ENCODE measurements around the gene FAM168A.

- TF ChIP-seq CTCF (IDR thresholded peaks at IDR 0.05) (no peak), JUNB (IDR thresholded peaks at IDR 0.05) (no peak), POLR2A (IDR thresholded peaks at IDR 0.05; ENCODE audit: low read length) (no peak), HOXA7 (CRISPR knock-in tag; IDR thresholded peaks at IDR 0.05) (no peak), HDAC2 (IDR thresholded peaks at IDR 0.05) (no peak), EP300 (IDR thresholded peaks at IDR 0.05) (no peak), ZNF302 (CRISPR knock-in tag; IDR thresholded peaks at IDR 0.05) (no peak), RCOR1 (IDR thresholded peaks at IDR 0.05; ENCODE audit: low read depth, low read length) (no peak), FOSB (CRISPR knock-in tag; IDR thresholded peaks at IDR 0.05) (no peak)
Observed at GRCh38 chr11:73454987-73455386, 142.9 kb downstream of the FAM168A start.

Data from A549 (cell line).